Endothelial cell (in vitro differentiated cells): Measurements from ENCODE around the gene STXBP4. TPM values are rescaled to one million over a fixed set of nuclear protein-coding genes. Genes with fewer than 3 reads are reported as not detected.

Source experiments
- DNase-seq: peaks from one replicate; pipeline ENCODE4 v3.0.0; 2021; ENCODE audit warnings: low spot score
- H3K27ac Mint-ChIP-seq: one replicate; pipeline ENCODE4 v1.8.0; 2021; ENCODE audit warnings: mixed read lengths, inconsistent platforms; ENCODE audit not compliant: unreplicated experiment
- H3K27me3 Mint-ChIP-seq: one replicate; pipeline ENCODE4 v1.8.0; 2021; ENCODE audit warnings: mild to moderate bottlenecking, moderate library complexity, mixed read lengths, inconsistent platforms; ENCODE audit not compliant: unreplicated experiment
- H3K36me3 Mint-ChIP-seq: one replicate; pipeline ENCODE4 v1.8.0; 2021; ENCODE audit warnings: mild to moderate bottlenecking, low read depth, mixed read lengths, inconsistent platforms; ENCODE audit not compliant: unreplicated experiment
- H3K4me1 Mint-ChIP-seq: one replicate; pipeline ENCODE4 v1.8.0; 2021; ENCODE audit warnings: mild to moderate bottlenecking, mixed read lengths, inconsistent platforms; ENCODE audit not compliant: unreplicated experiment
- H3K4me3 Mint-ChIP-seq: one replicate; pipeline ENCODE4 v1.8.0; 2021; ENCODE audit warnings: mild to moderate bottlenecking, mixed read lengths, inconsistent platforms; ENCODE audit not compliant: unreplicated experiment
- H3K9me3 Mint-ChIP-seq: one replicate; pipeline ENCODE4 v1.8.0; 2021; ENCODE audit warnings: mixed read lengths, inconsistent platforms; ENCODE audit not compliant: unreplicated experiment
- CTCF ChIP-seq: fragments of 200-600 bp; sonication (generic); IDR thresholded peaks from one replicate; pipeline ENCODE4 v1.5.0; 2021; ENCODE audit warnings: antibody characterized with exemption; ENCODE audit not compliant: unreplicated experiment
- total RNA-seq: library from RNA; stranded (reverse); fragmentation: NEBNext Ultra II Directional; extraction: Animal tissue kit (Norgen Biotek cat#: 25700); gene quantifications from one replicate; pipeline ENCODE4 v1.2.1, GENCODE V29; 2021; ENCODE audit not compliant: unreplicated experiment

The STXBP4 gene
- total RNA-seq, 1 donor from 2014 or later = 7.5 TPM

GRCh38 chr17:55062921-55063320 is 94.4 kb downstream of the STXBP4 start:
- H3K27ac Mint-ChIP-seq = no peak overlapping the region
- no peak for DNase-seq
- H3K4me3 Mint-ChIP-seq = no peak overlapping the region
- no peak for TF ChIP-seq CTCF
- H3K4me1 Mint-ChIP-seq = no peaks in the 10 kb centered on the region
- peaks cover 2% of the 10 kb centered on the region for H3K27me3 Mint-ChIP-seq
- no peaks in the 10 kb centered on the region for H3K36me3 Mint-ChIP-seq
- no peaks in the 10 kb centered on the region for H3K9me3 Mint-ChIP-seq

- H3K27me3 Mint-ChIP-seq = peaks cover 2% of the 10 kb centered on the region
- no peak for TF ChIP-seq CTCF
- H3K36me3 Mint-ChIP-seq = no peaks in the 10 kb centered on the region
- H3K9me3 Mint-ChIP-seq = no peaks in the 10 kb centered on the region
- H3K4me1 Mint-ChIP-seq = no peaks in the 10 kb centered on the region
- DNase-seq = no peak
- H3K4me3 Mint-ChIP-seq = no peak overlapping the region
- H3K27ac Mint-ChIP-seq = no peak overlapping the region
Measured at GRCh38 chr17:55063885-55064874, 95.6 kb downstream of the STXBP4 start.

- H3K9me3 Mint-ChIP-seq = no peaks in the 10 kb centered on the region
- H3K4me1 Mint-ChIP-seq = peaks cover 2% of the 10 kb centered on the region
- no peak overlapping the region for H3K4me3 Mint-ChIP-seq
- no peaks in the 10 kb centered on the region for H3K36me3 Mint-ChIP-seq
- TF ChIP-seq CTCF = no peak
- no peak for DNase-seq
- H3K27ac Mint-ChIP-seq = no peak overlapping the region
- H3K27me3 Mint-ChIP-seq = no peaks in the 10 kb centered on the region
Measured at GRCh38 chr17:55067697-55068439, 99.3 kb downstream of the STXBP4 start.

- Mint-ChIP-seq H3K4me3 (no peak overlapping the region), H3K36me3 (no peaks in the 10 kb centered on the region), H3K27me3 (no peaks in the 10 kb centered on the region), H3K27ac (no peak overlapping the region), H3K4me1 (peaks cover 4% of the 10 kb centered on the region), H3K9me3 (no peaks in the 10 kb centered on the region)
- no peak for TF ChIP-seq CTCF
- no peak for DNase-seq
Measured at GRCh38 chr17:55068862-55069811, 100.6 kb downstream of the STXBP4 start.
